Ovary (tissue), 9 donors: ENCODE data around the gene GUCD1. TPM values are rescaled to one million over a fixed set of nuclear protein-coding genes. Genes with fewer than 3 reads are reported as not detected.

Experiments used
- DNase-seq, 5 donors: peaks; one replicate each; pipeline ENCODE4 v3.0.0-alpha.2; 2019 to 2020
- H3K27ac ChIP-seq, 2 donors: fragments of 200-600 bp; one replicate each; pipeline versions ENCODE4 v1.5.1 to v1.8.0; 2019 to 2022
- H3K27me3 ChIP-seq: fragments of 200-600 bp; one replicate; pipeline ENCODE4 v1.8.0; 2022
- H3K36me3 ChIP-seq: fragments of 200-600 bp; sonication (generic); one replicate; pipeline ENCODE4 v1.5.1; 2019
- H3K4me1 ChIP-seq: one replicate; pipeline ENCODE4 v1.8.1; 2013; ENCODE audit warnings: mild to moderate bottlenecking, moderate library complexity; ENCODE audit not compliant: insufficient read depth
- H3K4me3 ChIP-seq: fragments of 200-600 bp; sonication (generic); one replicate; pipeline ENCODE4 v1.5.1; 2017
- H3K9me3 ChIP-seq, 2 donors: fragments of 200-600 bp in 1 of 2; sonication (generic) in 1 of 2; one replicate each; pipeline versions ENCODE4 v1.5.1 to v1.8.1; 2013 to 2019; ENCODE audit warnings: mild to moderate bottlenecking in 1 of 2, moderate library complexity in 1 of 2
- EP300 ChIP-seq: sonication (generic); formaldehyde crosslinking; IDR thresholded peaks from one replicate; pipeline ENCODE4 v1.6.1; 2017; ENCODE audit warnings: antibody characterized with exemption
- POLR2A ChIP-seq: fragments of 450-650 bp; IDR thresholded peaks from one replicate; pipeline ENCODE4 v1.6.1; 2017; ENCODE audit warnings: antibody characterized with exemption, mild to moderate bottlenecking, moderate library complexity
- WGBS, 3 donors: extraction: QIAGEN DNeasy Blood & Tissue Kit in 1 of 3; methylation state at CpG; one replicate each; pipeline versions ENCODE4 v1.1.5 to v1.1.7; 2013 to 2017; 5-methylcytosine and 5-hydroxymethylcytosine counted together
- intact Hi-C, 4 donors: fragments of 100-400 bp; cut with DNase I; formaldehyde crosslinking; loops; one replicate each; pipeline versions ENCODE4 v1.11.0 to v1.15.1; 2022 to 2023
- polyA plus RNA-seq, 2 donors: library from polyadenylated mRNA; stranded (reverse); fragments of 200-250 nt in 1 of 2; fragments of 350-450 nt in 1 of 2; fragmentation: Illumina TruSeq in 1 of 2; extraction: RNeasy Lipid Tissue Mini Kit (QIAGEN cat#74804) in 1 of 2; gene quantifications; one replicate each; pipeline ENCODE4 v1.2.3, GENCODE V29; 2013 to 2014
- total RNA-seq, 7 donors: library from RNA; depleted of rRNA in 2 of 7; stranded (reverse); fragments of >200 nt in 2 of 7; fragmentation: NEBNext Ultra II Directional in 3 of 7; extraction: Animal tissue kit (Norgen Biotek cat#: 25700) in 3 of 7; gene quantifications; one replicate each; pipeline versions ENCODE4 v1.1.0 to v1.2.4, GENCODE V29; 2016 to 2023
- TF ChIP-seq, protein P1 (sequence below), 3 donors: fragments of 450-650 bp in 2 of 3; fragments of 200-600 bp in 1 of 3; IDR thresholded peaks; one replicate each; pipeline versions ENCODE4 v1.5.1 to v1.8.0; 2016 to 2022; ENCODE audit warnings: antibody characterized with exemption in 3 of 3, mild to moderate bottlenecking in 1 of 3
- donor health status: DM: no; HTN: no; CAD: no; lungs with moderate emphysema.
- donor health status: DM: no; HTN: no; CAD: no.
- donor health status: Bipolar disorder and iron deficiency.
- donor health status: DM: yes; HTN: yes; CAD: no.
- donor health status: DM: no; HTN: no; CAD: no.
- donor health status: DM: yes; HTN: yes; CAD: no.

The GUCD1 gene
- total and polyA plus RNA-seq, 9 donors = 30.3 to 85.4 (median 55.4) TPM

DNA sequence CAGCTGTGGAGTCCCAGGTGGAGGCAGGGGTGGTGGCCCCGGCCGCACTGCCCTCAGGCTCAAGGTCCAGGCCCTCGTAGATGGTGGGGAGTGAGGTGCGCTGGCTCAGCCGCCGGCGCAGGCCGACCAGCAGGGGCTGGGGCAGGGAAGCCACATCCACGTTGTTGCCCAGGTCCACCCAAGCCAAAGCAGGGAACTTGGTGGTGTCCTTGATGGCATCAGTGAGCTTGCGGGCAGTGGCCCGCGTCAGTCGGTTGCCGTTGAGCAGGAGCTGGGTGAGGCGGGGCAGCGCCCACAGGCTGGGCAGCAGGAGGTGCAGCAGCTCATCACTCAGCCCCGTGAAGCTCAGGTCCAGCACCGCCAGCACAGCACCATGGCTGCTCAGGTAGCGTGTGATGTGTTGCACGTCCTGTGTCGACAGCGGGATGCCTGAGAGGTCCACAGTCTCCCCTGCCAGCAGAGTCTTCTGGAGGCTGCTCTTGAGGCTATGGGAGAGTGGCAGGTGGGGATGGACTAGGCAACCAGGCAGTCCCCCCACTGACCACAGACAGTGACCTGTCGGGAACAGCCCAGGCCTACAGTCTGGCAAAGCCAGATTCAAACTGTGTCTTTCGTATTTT, 31.1 kb upstream of the GUCD1 start:
- WGBS, 3 donors = 86 to 92% (median 89%) methylated on average over 24 of the region's 24 CpGs
- no peaks in the 10 kb centered on the region for H3K4me1 ChIP-seq
- H3K36me3 ChIP-seq = no peaks in the 10 kb centered on the region

DNA sequence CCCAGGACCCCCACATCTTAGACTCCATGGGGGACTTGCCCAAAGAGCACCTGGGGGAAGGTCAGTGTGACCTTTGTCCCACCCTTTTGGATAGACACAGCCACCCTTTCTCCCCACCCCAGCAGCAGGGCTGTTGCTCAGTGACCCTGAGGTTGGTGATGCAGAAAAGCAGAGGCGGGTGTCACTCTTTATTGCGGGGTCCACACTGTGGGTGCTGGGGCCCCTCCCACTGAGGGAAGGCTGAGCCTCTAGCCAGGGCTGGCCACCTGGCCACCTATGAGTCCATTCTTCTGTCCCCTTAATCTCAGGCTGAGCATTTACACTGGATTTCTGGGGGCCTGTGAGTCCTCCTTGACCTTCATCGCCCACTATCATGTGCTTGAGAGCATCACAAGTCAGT, 30.5 kb upstream of the GUCD1 start:
- TF ChIP-seq EP300 (no peak), POLR2A (no peak)
- TF ChIP-seq, protein P1, sequence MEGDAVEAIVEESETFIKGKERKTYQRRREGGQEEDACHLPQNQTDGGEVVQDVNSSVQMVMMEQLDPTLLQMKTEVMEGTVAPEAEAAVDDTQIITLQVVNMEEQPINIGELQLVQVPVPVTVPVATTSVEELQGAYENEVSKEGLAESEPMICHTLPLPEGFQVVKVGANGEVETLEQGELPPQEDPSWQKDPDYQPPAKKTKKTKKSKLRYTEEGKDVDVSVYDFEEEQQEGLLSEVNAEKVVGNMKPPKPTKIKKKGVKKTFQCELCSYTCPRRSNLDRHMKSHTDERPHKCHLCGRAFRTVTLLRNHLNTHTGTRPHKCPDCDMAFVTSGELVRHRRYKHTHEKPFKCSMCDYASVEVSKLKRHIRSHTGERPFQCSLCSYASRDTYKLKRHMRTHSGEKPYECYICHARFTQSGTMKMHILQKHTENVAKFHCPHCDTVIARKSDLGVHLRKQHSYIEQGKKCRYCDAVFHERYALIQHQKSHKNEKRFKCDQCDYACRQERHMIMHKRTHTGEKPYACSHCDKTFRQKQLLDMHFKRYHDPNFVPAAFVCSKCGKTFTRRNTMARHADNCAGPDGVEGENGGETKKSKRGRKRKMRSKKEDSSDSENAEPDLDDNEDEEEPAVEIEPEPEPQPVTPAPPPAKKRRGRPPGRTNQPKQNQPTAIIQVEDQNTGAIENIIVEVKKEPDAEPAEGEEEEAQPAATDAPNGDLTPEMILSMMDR (IDR thresholded peaks at IDR 0.05) = no peak
- intact Hi-C loops = no loop called here
- Histone ChIP-seq H3K36me3 (no peaks in the 10 kb centered on the region), H3K4me1 (no peaks in the 10 kb centered on the region), H3K9me3 (no peaks in the 10 kb centered on the region), H3K27me3 (no peaks in the 10 kb centered on the region), H3K27ac (no peak overlapping the region), H3K4me3 (no peak overlapping the region)
- WGBS, 3 donors = 89 to 100% (median 94%) methylated on average over 3 of the region's 3 CpGs
- DNase-seq = peak in 1 of 5 donors; percentile 29

More for the DNA sequence above, 31.1 kb upstream of the GUCD1 start:
- Histone ChIP-seq H3K27me3 (no peaks in the 10 kb centered on the region), H3K9me3 (no peaks in the 10 kb centered on the region), H3K4me3 (no peak overlapping the region), H3K27ac (no peak overlapping the region)
- peak in 1 of 5 donors; percentile 36 for DNase-seq
- intact Hi-C loops = no loop called here
- TF ChIP-seq, protein P1 (IDR thresholded peaks at IDR 0.05) = no peak
- TF ChIP-seq POLR2A (no peak), EP300 (no peak)

DNA sequence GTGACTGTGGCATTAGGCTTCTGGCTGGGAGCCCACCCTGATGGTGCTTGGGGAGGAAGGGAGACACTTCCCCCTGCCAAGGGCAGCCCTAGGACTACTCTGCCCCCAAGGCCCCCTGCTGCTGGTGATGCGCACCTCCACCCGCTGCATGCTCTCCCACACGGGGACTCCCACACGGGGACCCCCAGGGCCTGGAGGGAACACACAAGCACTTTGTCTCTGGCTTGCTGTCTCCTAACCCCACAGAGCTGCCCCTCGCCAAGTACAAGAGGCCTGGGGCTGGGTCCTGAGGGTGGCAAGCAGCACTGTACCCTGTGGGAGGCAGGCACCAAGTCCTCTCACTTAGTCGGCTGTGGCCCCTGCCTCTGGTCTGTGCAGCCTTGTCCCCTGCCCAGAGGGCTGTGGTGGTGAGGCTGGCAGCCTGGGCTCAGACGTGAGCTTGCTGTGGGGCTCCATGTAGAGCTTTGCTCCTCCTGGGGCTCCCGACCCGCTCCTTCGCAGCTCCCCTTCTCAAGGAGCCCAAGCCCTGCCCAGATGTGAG, 30.0 kb upstream of the GUCD1 start:
- 76 to 79% (median 77%) methylated on average over 10 of the region's 10 CpGs for WGBS, 3 donors
- TF ChIP-seq, protein P1 (IDR thresholded peaks at IDR 0.05) = no peak
- intact Hi-C loops = no loop called here
- H3K9me3 ChIP-seq = no peaks in the 10 kb centered on the region
- H3K27ac ChIP-seq = no peak overlapping the region
- no peaks in the 10 kb centered on the region for H3K36me3 ChIP-seq
- H3K4me1 ChIP-seq = no peaks in the 10 kb centered on the region
- H3K27me3 ChIP-seq = no peaks in the 10 kb centered on the region
- H3K4me3 ChIP-seq = no peak overlapping the region
- no peak for DNase-seq

DNA sequence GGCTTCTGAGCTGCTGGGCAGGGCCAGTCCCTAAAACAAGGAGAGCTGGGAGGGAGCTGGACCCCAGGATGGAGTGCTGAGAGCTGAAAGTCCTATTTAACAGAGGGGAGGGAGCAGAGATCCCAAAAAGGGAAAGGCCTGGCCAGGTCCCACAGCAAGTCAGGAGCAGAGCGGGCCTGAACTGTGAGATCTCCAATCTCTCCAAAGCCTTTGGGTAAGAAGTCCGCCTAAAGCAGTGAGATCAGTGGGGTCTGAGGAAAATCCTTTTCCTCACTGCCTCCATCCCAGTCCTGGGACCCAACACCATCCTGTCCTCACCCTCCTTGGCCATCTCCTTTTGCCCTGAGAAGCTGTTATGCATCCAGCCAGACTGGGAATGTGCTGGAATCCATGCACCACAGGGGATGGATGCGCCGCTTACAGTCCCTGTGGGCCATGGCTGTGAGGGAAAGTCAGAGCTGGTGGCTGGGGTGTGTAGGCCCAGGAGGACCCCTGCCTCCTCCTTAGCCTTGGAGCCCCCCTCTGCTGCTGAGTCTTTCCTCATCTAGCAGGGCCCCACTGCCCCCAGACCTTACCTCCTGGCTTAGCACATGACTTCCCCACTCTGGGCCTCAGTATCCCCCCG, 29.3 kb upstream of the GUCD1 start:
- Histone ChIP-seq H3K4me3 (no peak overlapping the region), H3K27me3 (no peaks in the 10 kb centered on the region), H3K4me1 (no peaks in the 10 kb centered on the region), H3K27ac (peak overlapping the region in 1 of 2 donors; percentile 21), H3K36me3 (no peaks in the 10 kb centered on the region), H3K9me3 (no peaks in the 10 kb centered on the region)
- intact Hi-C loops = no loop called here
- DNase-seq = no peak
- 77 to 83% (median 78%) methylated on average over 5 of the region's 5 CpGs for WGBS, 3 donors
- TF ChIP-seq EP300 (no peak), POLR2A (no peak)
- TF ChIP-seq, protein P1 (IDR thresholded peaks at IDR 0.05) = no peak
